MCF 10A (cell line): ENCODE data around the gene ACAP1. TPM values are rescaled to one million over a fixed set of nuclear protein-coding genes. Genes with fewer than 3 reads are reported as not detected.

Experiments
- BruUV-seq: library from RNA; stranded (reverse); fragments of 400-500 nt; replicated peaks from 2 replicates; lab custom pipeline; 2021; lab: Mats Ljungman, UMichigan
- CTCF ChIA-PET: fragments of 300-600 bp; sonication (Branson Sonifier 250); formaldehyde crosslinking; extraction: SDS; loops from one replicate; lab custom pipeline; 2021; ENCODE audit warnings: antibody characterized with exemption, inconsistent platforms; lab: Yijun Ruan, JAX
- POLR2A ChIA-PET: fragments of 300-600, 350-650 bp; sonication (Branson Sonifier 250); formaldehyde crosslinking; extraction: SDS; loops from one replicate; lab custom pipeline; 2020; ENCODE audit warnings: antibody characterized with exemption, inconsistent platforms; lab: Yijun Ruan, JAX
- DNase-seq: peaks from one replicate; pipeline ENCODE4 v3.0.0-alpha.2; 2018; ENCODE audit not compliant: unreplicated experiment
- H3K27ac Mint-ChIP-seq: one replicate; pipeline ENCODE4 v1.8.0; 2022; ENCODE audit warnings: mild to moderate bottlenecking, low read depth, mixed read lengths; ENCODE audit not compliant: unreplicated experiment
- H3K27me3 Mint-ChIP-seq: one replicate; pipeline ENCODE4 v1.8.0; 2022; ENCODE audit warnings: mixed read lengths; ENCODE audit not compliant: insufficient read depth, unreplicated experiment
- H3K36me3 Mint-ChIP-seq: one replicate; pipeline ENCODE4 v1.8.0; 2022; ENCODE audit warnings: mild to moderate bottlenecking, moderate library complexity, mixed read lengths; ENCODE audit not compliant: insufficient read depth, unreplicated experiment
- H3K4me1 Mint-ChIP-seq: one replicate; pipeline ENCODE4 v1.8.0; 2022; ENCODE audit warnings: mixed read lengths; ENCODE audit not compliant: insufficient read depth, unreplicated experiment
- H3K4me3 Mint-ChIP-seq: one replicate; pipeline ENCODE4 v1.8.0; 2022; ENCODE audit warnings: mild to moderate bottlenecking, moderate library complexity, mixed read lengths; ENCODE audit not compliant: unreplicated experiment
- H3K9me3 Mint-ChIP-seq: one replicate; pipeline ENCODE4 v1.8.0; 2022; ENCODE audit warnings: mixed read lengths; ENCODE audit not compliant: unreplicated experiment
- CTCF ChIP-seq: fragments of 200-600 bp; IDR thresholded peaks from one replicate; pipeline ENCODE4 v1.8.0; 2022; ENCODE audit warnings: antibody characterized with exemption, mild to moderate bottlenecking; ENCODE audit not compliant: unreplicated experiment
- intact Hi-C: fragments of 100-400 bp; cut with micrococcal nuclease; formaldehyde crosslinking; loops from 2 replicates; pipeline ENCODE4 v1.14.1; 2022
- total RNA-seq: library from RNA; stranded (reverse); gene quantifications from 2 replicates; pipeline ENCODE4 v1.2.3, GENCODE V29; 2022

ACAP1 gene
- total RNA-seq, 1 experiment from 2014 or later, result 4.9 TPM

DNA sequence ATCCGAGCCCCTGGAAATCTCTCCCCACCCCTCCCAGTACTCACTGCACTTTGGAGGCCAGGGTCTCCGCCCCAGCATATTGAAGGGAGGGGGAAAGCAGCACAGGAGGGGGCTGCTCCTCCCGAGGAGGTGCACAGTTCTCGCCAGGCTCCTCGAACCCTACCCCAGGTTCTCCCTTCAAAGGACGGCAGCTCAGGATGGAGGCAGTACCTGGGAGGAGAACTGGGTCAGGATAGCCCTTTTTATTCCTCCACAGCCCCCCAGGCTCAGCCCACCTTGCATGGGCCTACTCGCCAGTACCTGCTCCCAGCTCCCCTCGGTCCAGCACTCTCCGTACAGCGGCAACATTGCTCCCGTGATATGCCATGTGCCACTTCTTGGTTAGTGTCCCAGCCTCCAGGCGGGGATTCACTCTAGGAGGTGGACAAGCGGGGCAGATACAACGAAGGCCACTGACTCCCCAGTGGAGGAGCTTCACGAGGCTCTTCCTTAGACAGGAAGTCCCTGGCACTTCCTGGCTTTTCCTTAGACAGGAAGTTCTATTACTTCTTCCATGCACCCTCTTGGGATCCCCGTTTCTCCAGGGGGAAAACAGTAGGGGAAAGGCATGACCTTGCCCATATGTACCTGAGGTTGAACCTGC lies 19.0 kb upstream of the ACAP1 start:
- intact Hi-C loops, result no loop called here
- H3K36me3 Mint-ChIP-seq, result peaks cover 88% of the 10 kb centered on the region
- POLR2A ChIA-PET, result interaction anchor here (0.9 to 1.4 kb wide), 2 partner anchors 12 to 34 kb away, joined by 3 to 4 read pairs; partner anchors contain the start of gene NEURL4
- no peak for DNase-seq
- no peak overlapping the region for H3K27ac Mint-ChIP-seq
- no peak for TF ChIP-seq CTCF
- no peaks in the 10 kb centered on the region for H3K27me3 Mint-ChIP-seq
- BruUV-seq, result no TSS peak
- H3K4me3 Mint-ChIP-seq, result peak overlapping the region; percentile 27
- H3K9me3 Mint-ChIP-seq, result no peaks in the 10 kb centered on the region
- CTCF ChIA-PET, result interaction anchor here (0.6 to 1.8 kb wide), 3 partner anchors 10 to 243 kb away, joined by 3 read pairs; no protein-coding TSS in a partner anchor
- peaks cover 17% of the 10 kb centered on the region for H3K4me1 Mint-ChIP-seq

DNA sequence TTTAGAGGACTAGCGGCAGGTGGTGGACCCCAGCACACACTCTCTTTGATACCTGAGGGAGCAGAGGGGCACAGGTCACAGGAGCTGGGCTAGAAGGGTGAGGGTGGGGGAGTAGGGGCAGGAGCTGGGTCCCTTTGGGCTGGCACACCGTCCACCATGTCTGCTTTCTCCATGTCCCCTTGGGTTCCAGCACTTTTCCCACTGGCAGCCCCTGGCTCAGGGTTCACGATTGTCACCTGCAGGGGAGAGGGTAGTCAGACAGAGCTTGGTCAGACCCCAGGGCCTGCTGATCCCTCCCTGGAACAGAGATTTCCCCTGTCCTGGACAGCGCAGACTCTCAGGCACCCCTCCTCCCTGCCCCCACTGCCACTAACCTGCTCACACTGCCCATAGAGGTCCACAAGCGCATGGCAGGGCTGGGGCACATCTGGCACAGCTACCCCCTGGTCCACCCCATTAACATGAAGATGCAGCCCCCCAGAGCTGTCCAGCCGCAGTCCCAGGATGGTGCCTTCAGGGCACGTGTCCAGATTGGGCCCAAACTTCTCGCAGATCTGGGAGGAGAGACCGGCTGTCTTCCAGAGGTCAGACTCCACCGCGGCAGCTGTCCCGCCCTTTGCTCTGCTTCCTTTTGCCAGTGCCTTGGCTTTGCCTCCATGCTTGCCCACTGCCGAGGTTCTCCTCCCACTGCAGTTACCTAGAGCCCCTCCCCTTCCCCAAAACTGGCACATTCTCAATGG lies 18.0 kb upstream of the ACAP1 start:
- H3K27ac Mint-ChIP-seq, result no peak overlapping the region
- no peak for TF ChIP-seq CTCF
- no peak for DNase-seq
- ChIA-PET POLR2A (interaction anchor here (0.9 kb wide), 1 partner anchor 33 kb away, joined by 4 read pairs; no protein-coding TSS in a partner anchor), CTCF (interaction anchor here (1.8 kb wide), 1 partner anchor 9 kb away, joined by 3 read pairs; no protein-coding TSS in a partner anchor)
- peaks cover 85% of the 10 kb centered on the region for H3K36me3 Mint-ChIP-seq
- intact Hi-C loops, result no loop called here
- H3K4me3 Mint-ChIP-seq, result no peak overlapping the region
- no peaks in the 10 kb centered on the region for H3K9me3 Mint-ChIP-seq
- peaks cover 13% of the 10 kb centered on the region for H3K4me1 Mint-ChIP-seq
- no TSS peak for BruUV-seq
- H3K27me3 Mint-ChIP-seq, result no peaks in the 10 kb centered on the region

DNA sequence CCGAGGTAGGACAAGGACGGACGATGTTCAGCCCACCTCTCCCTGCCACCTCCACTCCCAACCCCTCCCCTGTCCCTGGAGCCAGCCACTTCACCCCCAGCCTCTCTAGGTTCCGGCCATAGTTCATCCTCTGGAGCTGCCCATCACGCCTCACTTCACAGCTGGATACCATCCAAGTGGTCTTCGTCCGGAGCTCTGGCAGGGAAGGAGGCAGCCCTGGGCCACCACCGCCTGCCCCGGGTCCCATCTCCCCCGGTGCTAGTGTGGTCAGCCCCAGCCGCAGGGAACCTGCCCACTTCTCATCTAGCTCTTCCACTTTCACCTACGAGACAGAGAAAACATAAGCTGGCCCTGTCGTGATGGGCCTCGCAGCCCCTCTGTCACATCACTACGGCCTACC lies 14.9 kb upstream of the ACAP1 start:
- BruUV-seq, result no TSS peak
- ChIA-PET POLR2A (no interaction called here), CTCF (interaction anchor here (0.6 kb wide), 1 partner anchor 1087 kb away, joined by 3 read pairs; no protein-coding TSS in a partner anchor)
- Mint-ChIP-seq H3K27ac (no peak overlapping the region), H3K4me3 (no peak overlapping the region), H3K27me3 (no peaks in the 10 kb centered on the region), H3K9me3 (no peaks in the 10 kb centered on the region), H3K4me1 (peaks cover 2% of the 10 kb centered on the region), H3K36me3 (peaks cover 85% of the 10 kb centered on the region)
- DNase-seq, result no peak
- TF ChIP-seq CTCF, result no peak
- intact Hi-C loops, result no loop called here

DNA sequence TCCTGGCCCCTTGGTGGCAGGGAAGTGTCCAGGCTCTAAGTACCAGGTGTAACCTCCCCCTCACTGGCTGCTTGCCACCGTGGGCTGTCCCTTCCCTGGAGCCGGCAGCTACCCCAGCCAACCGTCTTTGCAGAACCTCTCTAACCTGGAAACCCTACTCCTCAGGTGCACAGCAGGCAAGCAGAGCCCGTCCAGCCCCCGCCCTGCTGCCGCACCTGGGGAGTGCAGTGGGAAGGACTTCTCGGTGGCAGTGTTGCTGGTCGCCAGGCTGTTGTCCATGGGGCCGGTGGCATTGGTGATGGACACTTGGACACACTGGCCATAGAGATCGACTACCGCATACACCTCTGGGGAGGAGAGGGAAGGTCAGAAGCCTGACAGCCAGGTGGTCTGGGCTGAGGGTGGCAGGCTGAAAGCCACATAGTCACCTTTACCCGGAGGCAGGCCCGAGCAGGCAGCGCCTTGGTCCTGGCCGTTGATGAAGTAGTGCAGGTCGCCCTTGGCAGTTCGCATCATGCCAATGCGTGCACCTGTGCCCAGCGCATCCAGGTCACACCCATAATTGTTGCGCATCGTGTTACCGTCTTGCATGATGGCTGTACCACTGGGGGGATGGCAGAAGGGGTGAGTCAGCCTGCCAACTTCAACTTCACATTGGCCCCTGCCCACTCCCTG lies 13.7 kb upstream of the ACAP1 start:
- H3K27ac Mint-ChIP-seq, result no peak overlapping the region
- H3K4me1 Mint-ChIP-seq, result peaks cover 1% of the 10 kb centered on the region
- no peaks in the 10 kb centered on the region for H3K9me3 Mint-ChIP-seq
- ChIA-PET CTCF (interaction anchor here (0.9 kb wide), 1 partner anchor 23 kb away, joined by 3 read pairs; no protein-coding TSS in a partner anchor), POLR2A (no interaction called here)
- DNase-seq, result no peak
- BruUV-seq, result no TSS peak
- no peak overlapping the region for H3K4me3 Mint-ChIP-seq
- no peaks in the 10 kb centered on the region for H3K27me3 Mint-ChIP-seq
- H3K36me3 Mint-ChIP-seq, result peaks cover 81% of the 10 kb centered on the region
- intact Hi-C loops, result no loop called here
- TF ChIP-seq CTCF, result no peak
